Panc1 (cell line): ENCODE results near the gene PLPP1. TPM values are rescaled to one million over a fixed set of nuclear protein-coding genes. Genes with fewer than 3 reads are reported as not detected.

Experiments
- ATAC-seq: fragments of 200-7000 bp; cut with Tn5 transposase; 2 replicates; pipeline ENCODE4 v1.9.1; 2020; ENCODE audit warnings: mild to moderate bottlenecking, moderate library complexity
- BruUV-seq: library from RNA; stranded (reverse); fragments of 400-500 nt; replicated peaks from 2 replicates; lab custom pipeline; 2021; lab: Mats Ljungman, UMichigan
- CTCF ChIA-PET: fragments of 300-600 bp; sonication (Branson Sonifier 250); formaldehyde crosslinking; loops from one replicate; lab custom pipeline; 2022; ENCODE audit warnings: antibody characterized with exemption; lab: Charles Lee
- POLR2A ChIA-PET: fragments of 300-600 bp; sonication (Branson Sonifier 250); formaldehyde crosslinking; loops from one replicate; lab custom pipeline; 2022; ENCODE audit warnings: antibody characterized with exemption; lab: Charles Lee
- DNase-seq: peaks from one replicate; pipeline ENCODE4 v3.0.0-alpha.2; 2010; ENCODE audit warnings: low read depth, low spot score
- H3K27ac ChIP-seq: 2 replicates; pipeline ENCODE4 v1.5.1; 2011; ENCODE audit warnings: mild to moderate bottlenecking, low read length, inconsistent platforms
- H3K27me3 ChIP-seq: fragments of 200-500 bp; sonication (Bioruptor generic); 2 replicates; pipeline ENCODE4 v1.6.0; 2014; ENCODE audit warnings: low read length, inconsistent platforms; ENCODE audit not compliant: control insufficient read depth, insufficient read depth
- H3K36me3 ChIP-seq: fragments of 200-500 bp; sonication (Bioruptor generic); 2 replicates; pipeline ENCODE4 v1.5.1; 2014; ENCODE audit warnings: inconsistent platforms, mild to moderate bottlenecking, low read length, moderate library complexity; ENCODE audit not compliant: control insufficient read depth, insufficient read depth
- H3K4me1 ChIP-seq: 2 replicates; pipeline ENCODE4 v1.5.1; 2011; ENCODE audit warnings: inconsistent platforms, mild to moderate bottlenecking, low read length, moderate library complexity; ENCODE audit not compliant: control insufficient read depth, insufficient read depth
- H3K4me3 ChIP-seq, 2 experiments: 2 replicates each; pipeline ENCODE4 v1.5.1; 2011 to 2012; ENCODE audit warnings: low read depth in 2 of 2, low read length in 2 of 2, mild to moderate bottlenecking in 2 of 2, inconsistent platforms in 1 of 2, moderate library complexity in 1 of 2
- H3K9me3 ChIP-seq: fragments of 200-500 bp; sonication (Bioruptor generic); 2 replicates; pipeline ENCODE4 v1.5.1; 2014; ENCODE audit warnings: low read depth, mild to moderate bottlenecking, inconsistent platforms, low read length, moderate library complexity; ENCODE audit not compliant: control insufficient read depth, insufficient read depth
- POLR2AphosphoS5 ChIP-seq: IDR thresholded peaks from 2 replicates; pipeline ENCODE4 v1.6.1; 2012; ENCODE audit warnings: mild to moderate bottlenecking, low read depth, low read length, moderate library complexity
- SIN3A ChIP-seq: IDR thresholded peaks from 2 replicates; pipeline ENCODE4 v1.6.1; 2012; ENCODE audit warnings: low read depth, mild to moderate bottlenecking, low read length, moderate library complexity, borderline replicate concordance; ENCODE audit not compliant: insufficient read depth
- TCF7L2 ChIP-seq: IDR thresholded peaks from 2 replicates; pipeline ENCODE4 v1.6.1; 2011; ENCODE audit warnings: mild to moderate bottlenecking, low read depth, low read length, inconsistent platforms
- in situ Hi-C: cut with HindIII; loops from 2 replicates; pipeline ENCODE4 v1.10.0; 2016; ENCODE audit warnings: low sequenced_read_pairs, low pct_unique_long_range_greater_than_20kb
- intact Hi-C: fragments of 100-400 bp; cut with micrococcal nuclease; formaldehyde crosslinking; loops from one replicate; pipeline ENCODE4 v1.10.0; 2022; ENCODE audit not compliant: unreplicated experiment
- total RNA-seq: library from RNA; stranded (reverse); gene quantifications from one replicate; pipeline ENCODE4 v1.2.1, GENCODE V29; 2021; ENCODE audit not compliant: unreplicated experiment
- TF ChIP-seq, protein P1 (sequence below): fragments of 450-650 bp; IDR thresholded peaks from 2 replicates; pipeline ENCODE4 v1.5.1; 2017; ENCODE audit warnings: mild to moderate bottlenecking
- TF ChIP-seq, protein P2 (sequence below), 2 experiments: IDR thresholded peaks; 2 replicates each; pipeline ENCODE4 v1.6.1; 2011 to 2012; ENCODE audit warnings: low read depth in 2 of 2, control low read depth in 1 of 2, low read length in 1 of 2, mild to moderate bottlenecking in 1 of 2, moderate library complexity in 1 of 2; ENCODE audit not compliant: insufficient read depth in 1 of 2

The PLPP1 gene
- total RNA-seq, 1 experiment from 2014 or later, result 35.7 TPM

- in situ Hi-C loops (no loop called here), intact Hi-C loops (loop anchor here (2.0 kb wide), 1 partner anchor 283 kb away; no protein-coding TSS in a partner anchor)
- Histone ChIP-seq H3K4me1 (no peaks in the 10 kb centered on the region), H3K9me3 (no peaks in the 10 kb centered on the region), H3K27ac (no peak overlapping the region), H3K36me3 (peaks cover 27% of the 10 kb centered on the region), H3K4me3 (no peak overlapping the region), H3K27me3 (no peaks in the 10 kb centered on the region)
- no peak for TF ChIP-seq SIN3A
- no peak for TF ChIP-seq TCF7L2
- TF ChIP-seq, protein P1, sequence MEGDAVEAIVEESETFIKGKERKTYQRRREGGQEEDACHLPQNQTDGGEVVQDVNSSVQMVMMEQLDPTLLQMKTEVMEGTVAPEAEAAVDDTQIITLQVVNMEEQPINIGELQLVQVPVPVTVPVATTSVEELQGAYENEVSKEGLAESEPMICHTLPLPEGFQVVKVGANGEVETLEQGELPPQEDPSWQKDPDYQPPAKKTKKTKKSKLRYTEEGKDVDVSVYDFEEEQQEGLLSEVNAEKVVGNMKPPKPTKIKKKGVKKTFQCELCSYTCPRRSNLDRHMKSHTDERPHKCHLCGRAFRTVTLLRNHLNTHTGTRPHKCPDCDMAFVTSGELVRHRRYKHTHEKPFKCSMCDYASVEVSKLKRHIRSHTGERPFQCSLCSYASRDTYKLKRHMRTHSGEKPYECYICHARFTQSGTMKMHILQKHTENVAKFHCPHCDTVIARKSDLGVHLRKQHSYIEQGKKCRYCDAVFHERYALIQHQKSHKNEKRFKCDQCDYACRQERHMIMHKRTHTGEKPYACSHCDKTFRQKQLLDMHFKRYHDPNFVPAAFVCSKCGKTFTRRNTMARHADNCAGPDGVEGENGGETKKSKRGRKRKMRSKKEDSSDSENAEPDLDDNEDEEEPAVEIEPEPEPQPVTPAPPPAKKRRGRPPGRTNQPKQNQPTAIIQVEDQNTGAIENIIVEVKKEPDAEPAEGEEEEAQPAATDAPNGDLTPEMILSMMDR, result no peak
- TF ChIP-seq POLR2AphosphoS5, result no peak
- TF ChIP-seq, protein P2, sequence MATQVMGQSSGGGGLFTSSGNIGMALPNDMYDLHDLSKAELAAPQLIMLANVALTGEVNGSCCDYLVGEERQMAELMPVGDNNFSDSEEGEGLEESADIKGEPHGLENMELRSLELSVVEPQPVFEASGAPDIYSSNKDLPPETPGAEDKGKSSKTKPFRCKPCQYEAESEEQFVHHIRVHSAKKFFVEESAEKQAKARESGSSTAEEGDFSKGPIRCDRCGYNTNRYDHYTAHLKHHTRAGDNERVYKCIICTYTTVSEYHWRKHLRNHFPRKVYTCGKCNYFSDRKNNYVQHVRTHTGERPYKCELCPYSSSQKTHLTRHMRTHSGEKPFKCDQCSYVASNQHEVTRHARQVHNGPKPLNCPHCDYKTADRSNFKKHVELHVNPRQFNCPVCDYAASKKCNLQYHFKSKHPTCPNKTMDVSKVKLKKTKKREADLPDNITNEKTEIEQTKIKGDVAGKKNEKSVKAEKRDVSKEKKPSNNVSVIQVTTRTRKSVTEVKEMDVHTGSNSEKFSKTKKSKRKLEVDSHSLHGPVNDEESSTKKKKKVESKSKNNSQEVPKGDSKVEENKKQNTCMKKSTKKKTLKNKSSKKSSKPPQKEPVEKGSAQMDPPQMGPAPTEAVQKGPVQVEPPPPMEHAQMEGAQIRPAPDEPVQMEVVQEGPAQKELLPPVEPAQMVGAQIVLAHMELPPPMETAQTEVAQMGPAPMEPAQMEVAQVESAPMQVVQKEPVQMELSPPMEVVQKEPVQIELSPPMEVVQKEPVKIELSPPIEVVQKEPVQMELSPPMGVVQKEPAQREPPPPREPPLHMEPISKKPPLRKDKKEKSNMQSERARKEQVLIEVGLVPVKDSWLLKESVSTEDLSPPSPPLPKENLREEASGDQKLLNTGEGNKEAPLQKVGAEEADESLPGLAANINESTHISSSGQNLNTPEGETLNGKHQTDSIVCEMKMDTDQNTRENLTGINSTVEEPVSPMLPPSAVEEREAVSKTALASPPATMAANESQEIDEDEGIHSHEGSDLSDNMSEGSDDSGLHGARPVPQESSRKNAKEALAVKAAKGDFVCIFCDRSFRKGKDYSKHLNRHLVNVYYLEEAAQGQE (IDR thresholded peaks at IDR 0.05; ENCODE audit: insufficient read depth in 1 of 2, low read depth in 2 of 2, low read length in 1 of 2), result no peak
- ChIA-PET POLR2A (no interaction called here), CTCF (no interaction called here)
- no TSS peak for BruUV-seq
- no peak for DNase-seq
- no peak for ATAC-seq
Measured at GRCh38 chr5:55407984-55408383, 126.8 kb downstream of the PLPP1 start.

DNA sequence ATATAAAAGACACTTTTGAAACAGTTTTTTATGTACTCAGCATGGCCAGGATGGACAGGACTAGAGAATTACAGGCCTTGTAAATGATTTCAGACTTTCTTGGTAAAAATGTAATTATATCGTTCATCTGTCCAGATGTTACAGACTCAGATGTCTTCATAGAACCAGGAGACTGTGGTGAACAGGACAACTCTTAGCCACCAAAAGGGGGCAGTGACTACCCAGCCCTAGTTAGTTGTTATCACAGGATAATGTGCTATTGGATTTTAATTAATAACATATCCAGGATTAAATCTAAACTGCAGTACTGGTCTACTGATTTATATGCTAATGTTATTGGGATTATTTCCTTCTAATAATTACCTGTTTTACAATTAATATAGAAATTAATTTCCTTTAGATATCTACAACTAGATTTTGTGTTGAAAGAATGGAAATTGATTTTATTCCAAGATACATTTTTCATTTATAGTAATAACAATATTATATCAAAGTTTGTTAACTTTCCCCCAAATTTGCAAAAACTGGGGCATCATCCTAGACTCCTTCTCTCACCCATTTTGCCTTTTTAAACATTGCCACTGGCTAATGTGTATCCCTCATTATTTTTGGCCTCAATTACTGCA, 127.6 kb downstream of the PLPP1 start:
- BruUV-seq, result no TSS peak
- CTCF ChIA-PET, result interaction anchor here (1.5 kb wide), 1 partner anchor 285 kb away, joined by 5 read pairs; no protein-coding TSS in a partner anchor
- intact Hi-C loops (loop anchor here (2.0 kb wide), 1 partner anchor 284 kb away; no protein-coding TSS in a partner anchor), in situ Hi-C loops (no loop called here)
- Histone ChIP-seq H3K27me3 (no peaks in the 10 kb centered on the region), H3K4me3 (no peak overlapping the region), H3K4me1 (no peaks in the 10 kb centered on the region), H3K27ac (no peak overlapping the region), H3K36me3 (peaks cover 22% of the 10 kb centered on the region), H3K9me3 (no peaks in the 10 kb centered on the region)
- TF ChIP-seq POLR2AphosphoS5, result no peak
- TF ChIP-seq, protein P1, result peak; percentile 75; the same call in 1 of the 2 replicates
- ATAC-seq, result peak; percentile 82
- POLR2A ChIA-PET, result interaction anchor here (0.6 kb wide), 1 partner anchor 202 kb away, joined by 3 read pairs; no protein-coding TSS in a partner anchor
- peak; percentile 15 for DNase-seq
